ENCODE results near the gene AUH.

GRCh38 chr9:91273853-91274552, 87.7 kb downstream of the AUH start:
- TF ChIP-seq TEAD4 (IDR thresholded peaks at IDR 0.05) (no peak), NFIC (IDR thresholded peaks at IDR 0.05) (no peak), YY1 (IDR thresholded peaks at IDR 0.05; ENCODE audit: low read depth) (no peak), MAX (IDR thresholded peaks at IDR 0.05) (no peak), ZBTB7A (IDR thresholded peaks at IDR 0.05; ENCODE audit: low read depth) (no peak), REST (IDR thresholded peaks at IDR 0.05; ENCODE audit: low read depth) (no peak), TAF1 (IDR thresholded peaks at IDR 0.05; ENCODE audit: low read depth) (no peak), RAD21 (IDR thresholded peaks at IDR 0.05; ENCODE audit: low read depth) (no peak)

All from Ishikawa (cell line).